Memory B cell (primary cell): ENCODE data around the gene CCDC194.
A peak's percentile ranks its signal among the peaks of the same experiment; 100 is the strongest.

Source experiments
- ATAC-seq: fragments of 150-1000 bp; cut with Tn5 transposase; 2 replicates; pipeline ENCODE4 v1.10.0; 2021; ENCODE audit warnings: low read depth, mild to moderate bottlenecking, moderate library complexity
- DNase-seq, 2 donors: peaks; one replicate each; pipeline ENCODE4 v3.0.0; 2022; ENCODE audit warnings: low spot score in 2 of 2
- H3K27ac Mint-ChIP-seq: one replicate; pipeline ENCODE4 v1.8.0; 2022; ENCODE audit warnings: mild to moderate bottlenecking, moderate library complexity, mixed read lengths
- H3K27me3 Mint-ChIP-seq: one replicate; pipeline ENCODE4 v1.8.0; 2022; ENCODE audit warnings: mixed read lengths
- H3K36me3 Mint-ChIP-seq: one replicate; pipeline ENCODE4 v1.8.0; 2022; ENCODE audit warnings: mild to moderate bottlenecking, mixed read lengths
- H3K4me1 Mint-ChIP-seq: one replicate; pipeline ENCODE4 v1.8.0; 2022; ENCODE audit warnings: mixed read lengths
- H3K4me3 Mint-ChIP-seq: one replicate; pipeline ENCODE4 v1.8.0; 2022; ENCODE audit warnings: mild to moderate bottlenecking, moderate library complexity, mixed read lengths
- H3K9me3 Mint-ChIP-seq: one replicate; pipeline ENCODE4 v1.8.0; 2022; ENCODE audit warnings: mixed read lengths

CCDC194 gene

GRCh38 chr19:17398902-17399527, 5.0 kb upstream of the CCDC194 start:
- Mint-ChIP-seq H3K4me3 (no peak overlapping the region), H3K9me3 (no peaks in the 10 kb centered on the region), H3K36me3 (peaks cover 21% of the 10 kb centered on the region), H3K27ac (no peak overlapping the region), H3K27me3 (no peaks in the 10 kb centered on the region), H3K4me1 (peaks cover 12% of the 10 kb centered on the region)
- ATAC-seq: no peak
- no peak for DNase-seq

GRCh38 chr19:17394891-17395415, 957 bp upstream of the CCDC194 start:
- no peak overlapping the region for H3K4me3 Mint-ChIP-seq
- ATAC-seq: no peak

GRCh38 chr19:17393002-17393401, 994 bp downstream of the CCDC194 start:
- H3K36me3 Mint-ChIP-seq: peaks cover 12% of the 10 kb centered on the region

More at GRCh38 chr19:17394891-17395415, 957 bp upstream of the CCDC194 start:
- peaks cover 9% of the 10 kb centered on the region for H3K27me3 Mint-ChIP-seq
- H3K9me3 Mint-ChIP-seq: no peaks in the 10 kb centered on the region
- DNase-seq: no peak
- H3K27ac Mint-ChIP-seq: peak overlapping the region; percentile 78
- H3K36me3 Mint-ChIP-seq: peaks cover 16% of the 10 kb centered on the region
- H3K4me1 Mint-ChIP-seq: peaks cover 17% of the 10 kb centered on the region

DNA sequence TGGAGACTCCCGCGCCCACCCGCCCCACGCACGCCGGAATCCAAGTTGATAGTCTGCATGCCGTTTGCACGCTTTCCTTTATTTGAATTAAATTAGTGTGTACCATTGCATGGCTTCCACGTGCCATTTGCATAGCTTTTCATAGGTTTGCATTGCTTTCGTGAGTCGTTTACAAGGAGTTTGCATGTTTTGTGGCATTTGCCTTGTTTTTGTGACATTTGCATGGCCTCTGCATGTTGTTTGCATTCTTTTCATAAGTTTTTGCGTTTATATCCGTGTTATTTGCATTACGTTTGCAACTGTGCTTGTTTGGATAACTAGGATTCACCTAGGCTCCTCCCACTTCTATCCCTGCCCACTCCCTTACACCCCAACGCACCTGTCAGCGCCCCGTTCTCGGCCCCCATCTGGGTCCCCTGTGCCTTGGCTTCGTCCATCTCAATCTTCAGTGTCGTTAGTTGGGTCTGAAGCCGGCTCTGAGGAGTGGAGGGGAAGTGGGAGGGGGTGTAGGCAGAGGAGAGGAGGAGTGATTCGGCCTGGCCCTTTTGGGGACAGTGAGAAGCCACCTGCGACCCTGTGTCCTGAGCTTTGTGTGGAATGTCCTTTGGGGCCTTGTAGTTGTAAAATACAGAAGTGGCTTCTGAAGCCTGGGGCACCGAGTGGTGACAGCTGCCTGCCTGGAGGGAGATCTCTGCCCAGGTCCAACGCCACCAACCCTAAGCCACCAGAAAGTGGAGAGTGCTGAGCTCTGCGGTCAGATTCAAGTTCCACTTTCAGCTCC, 2.4 kb downstream of the CCDC194 start:
- H3K27me3 Mint-ChIP-seq: peaks cover 11% of the 10 kb centered on the region
- DNase-seq (no peak), ATAC-seq (peak; percentile 17)
- H3K9me3 Mint-ChIP-seq: peaks cover 2% of the 10 kb centered on the region
- H3K4me3 Mint-ChIP-seq: peak overlapping the region; percentile 64
- no peak overlapping the region for H3K27ac Mint-ChIP-seq
- H3K4me1 Mint-ChIP-seq: peaks cover 17% of the 10 kb centered on the region
- H3K36me3 Mint-ChIP-seq: peaks cover 6% of the 10 kb centered on the region

More at GRCh38 chr19:17393002-17393401, 994 bp downstream of the CCDC194 start:
- H3K27me3 Mint-ChIP-seq: peaks cover 11% of the 10 kb centered on the region
- peaks cover 17% of the 10 kb centered on the region for H3K4me1 Mint-ChIP-seq
- ATAC-seq (no peak), DNase-seq (no peak)
- H3K4me3 Mint-ChIP-seq: no peak overlapping the region
- no peak overlapping the region for H3K27ac Mint-ChIP-seq
- H3K9me3 Mint-ChIP-seq: peaks cover 2% of the 10 kb centered on the region

- Mint-ChIP-seq H3K36me3 (peaks cover 6% of the 10 kb centered on the region), H3K4me1 (peaks cover 17% of the 10 kb centered on the region), H3K27ac (no peak overlapping the region), H3K4me3 (peak overlapping the region; percentile 85), H3K27me3 (peaks cover 11% of the 10 kb centered on the region), H3K9me3 (peaks cover 2% of the 10 kb centered on the region)
- ATAC-seq: peak; percentile 99
- DNase-seq: peak; percentile 73
Observed at GRCh38 chr19:17390665-17391370, 3.2 kb downstream of the CCDC194 start.

DNA sequence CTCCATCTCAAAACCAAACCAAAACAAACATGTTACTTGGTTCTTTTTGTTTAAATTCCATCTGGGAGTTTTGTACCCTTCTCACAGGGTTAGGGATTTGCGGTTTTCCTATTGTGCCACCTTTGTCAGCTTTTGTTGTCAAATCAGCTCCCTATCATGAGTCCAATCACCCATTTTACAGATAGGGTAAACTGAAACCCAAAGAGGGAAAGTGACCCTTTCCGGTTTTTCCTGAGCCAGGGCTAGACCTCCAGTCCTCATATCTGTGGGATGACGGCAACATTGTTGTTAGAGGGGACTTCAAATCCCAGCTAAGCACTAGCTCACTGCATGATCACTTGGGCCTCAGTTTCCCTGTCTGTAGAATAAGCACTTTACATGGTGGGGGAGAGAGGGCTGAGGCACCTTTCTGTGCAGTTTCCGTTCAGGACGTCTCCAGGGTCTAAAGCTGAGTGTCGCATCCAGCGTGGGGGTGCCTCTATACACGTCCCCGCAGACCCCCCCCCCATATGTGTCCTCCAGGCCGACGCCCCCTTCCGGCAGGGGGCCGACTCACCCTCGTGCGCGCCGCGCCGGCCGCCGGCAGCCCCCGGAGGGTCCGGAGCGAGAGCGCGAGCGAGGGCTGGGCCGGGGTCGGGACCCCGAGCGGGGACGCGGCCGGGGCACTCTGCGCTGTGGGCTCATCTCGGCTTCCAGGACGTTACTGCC, 3.9 kb downstream of the CCDC194 start:
- no peak for ATAC-seq
- H3K4me1 Mint-ChIP-seq: peaks cover 14% of the 10 kb centered on the region
- peaks cover 2% of the 10 kb centered on the region for H3K9me3 Mint-ChIP-seq
- peaks cover 11% of the 10 kb centered on the region for H3K27me3 Mint-ChIP-seq
- no peak overlapping the region for H3K27ac Mint-ChIP-seq
- peaks cover 4% of the 10 kb centered on the region for H3K36me3 Mint-ChIP-seq
- H3K4me3 Mint-ChIP-seq: no peak overlapping the region
- no peak for DNase-seq

DNA sequence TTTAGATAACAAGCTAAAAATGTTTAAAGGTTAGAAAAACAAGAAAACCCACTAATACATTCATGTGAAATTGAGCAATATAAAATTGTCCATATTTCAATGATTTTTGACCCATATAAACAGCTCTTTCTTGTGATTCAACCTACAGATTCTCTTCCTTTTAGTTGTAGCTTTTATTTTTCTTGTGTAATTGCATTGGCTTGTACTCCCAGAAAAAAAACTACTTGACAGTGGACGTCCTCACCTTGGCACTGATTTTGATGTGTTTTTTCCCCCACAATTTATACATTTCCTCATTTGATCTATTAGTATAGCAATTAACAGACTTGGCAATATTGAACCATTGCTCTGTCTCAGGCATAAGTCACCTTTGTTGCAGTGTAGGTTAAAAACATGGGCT, 4.7 kb downstream of the CCDC194 start:
- Mint-ChIP-seq H3K27me3 (peaks cover 11% of the 10 kb centered on the region), H3K4me1 (peaks cover 11% of the 10 kb centered on the region), H3K9me3 (peaks cover 2% of the 10 kb centered on the region), H3K4me3 (no peak overlapping the region), H3K36me3 (peaks cover 3% of the 10 kb centered on the region), H3K27ac (no peak overlapping the region)
- no peak for ATAC-seq
- no peak for DNase-seq

- ATAC-seq: peak; percentile 60
- Mint-ChIP-seq H3K9me3 (peaks cover 2% of the 10 kb centered on the region), H3K4me3 (no peak overlapping the region), H3K27me3 (peaks cover 5% of the 10 kb centered on the region), H3K4me1 (peaks cover 4% of the 10 kb centered on the region), H3K36me3 (peaks cover 3% of the 10 kb centered on the region), H3K27ac (no peak overlapping the region)
- DNase-seq: peak; percentile 64 to 67
Observed at GRCh38 chr19:17385878-17386611, 8.0 kb downstream of the CCDC194 start.

DNA sequence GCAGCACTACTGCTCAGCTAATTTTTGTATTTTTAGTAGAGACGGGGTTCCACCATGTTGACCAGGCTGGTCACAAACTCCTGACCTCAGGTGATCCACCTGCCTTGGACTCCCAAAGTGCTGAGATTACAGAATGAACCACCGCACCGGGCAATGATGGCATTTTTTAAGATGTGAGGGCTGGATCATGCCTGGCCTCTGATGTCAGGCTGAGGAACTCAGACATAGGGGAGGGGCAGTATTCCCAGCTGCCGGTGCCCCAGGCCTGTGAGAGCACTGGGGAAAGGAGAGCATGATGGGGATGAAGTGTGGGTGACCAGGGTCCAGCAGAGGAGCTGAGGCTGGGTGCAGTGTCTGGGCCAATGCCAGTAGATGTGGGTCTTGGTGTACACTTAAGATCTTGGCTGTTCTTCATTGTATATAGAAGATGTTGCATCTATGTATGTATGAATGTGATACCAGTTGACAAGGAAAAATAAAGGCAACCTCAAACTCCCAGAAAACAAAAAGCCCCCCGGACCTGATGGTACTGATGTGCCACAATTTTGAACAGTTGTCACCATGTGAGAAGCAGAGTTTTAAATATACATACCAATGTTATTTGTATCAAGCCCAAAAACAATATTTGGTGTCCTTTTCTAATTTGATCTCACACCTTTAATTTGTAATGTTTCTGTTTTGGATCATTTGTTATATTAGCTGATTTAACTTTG, 13.4 kb downstream of the CCDC194 start:
- ATAC-seq (no peak), DNase-seq (no peak)
- Mint-ChIP-seq H3K4me1 (peaks cover 3% of the 10 kb centered on the region), H3K4me3 (no peak overlapping the region), H3K27me3 (peaks cover 18% of the 10 kb centered on the region), H3K27ac (no peak overlapping the region), H3K36me3 (no peaks in the 10 kb centered on the region), H3K9me3 (no peaks in the 10 kb centered on the region)

GRCh38 chr19:17379221-17379631, 14.8 kb downstream of the CCDC194 start:
- Mint-ChIP-seq H3K27me3 (peaks cover 18% of the 10 kb centered on the region), H3K4me1 (peaks cover 3% of the 10 kb centered on the region), H3K4me3 (no peak overlapping the region), H3K9me3 (no peaks in the 10 kb centered on the region), H3K27ac (no peak overlapping the region), H3K36me3 (no peaks in the 10 kb centered on the region)
- DNase-seq (no peak), ATAC-seq (no peak)

GRCh38 chr19:17378271-17378670, 15.7 kb downstream of the CCDC194 start:
- Mint-ChIP-seq H3K27me3 (peaks cover 18% of the 10 kb centered on the region), H3K9me3 (no peaks in the 10 kb centered on the region), H3K4me1 (peaks cover 3% of the 10 kb centered on the region), H3K4me3 (no peak overlapping the region), H3K27ac (no peak overlapping the region), H3K36me3 (no peaks in the 10 kb centered on the region)
- peak; percentile 11 for ATAC-seq
- no peak for DNase-seq

DNA sequence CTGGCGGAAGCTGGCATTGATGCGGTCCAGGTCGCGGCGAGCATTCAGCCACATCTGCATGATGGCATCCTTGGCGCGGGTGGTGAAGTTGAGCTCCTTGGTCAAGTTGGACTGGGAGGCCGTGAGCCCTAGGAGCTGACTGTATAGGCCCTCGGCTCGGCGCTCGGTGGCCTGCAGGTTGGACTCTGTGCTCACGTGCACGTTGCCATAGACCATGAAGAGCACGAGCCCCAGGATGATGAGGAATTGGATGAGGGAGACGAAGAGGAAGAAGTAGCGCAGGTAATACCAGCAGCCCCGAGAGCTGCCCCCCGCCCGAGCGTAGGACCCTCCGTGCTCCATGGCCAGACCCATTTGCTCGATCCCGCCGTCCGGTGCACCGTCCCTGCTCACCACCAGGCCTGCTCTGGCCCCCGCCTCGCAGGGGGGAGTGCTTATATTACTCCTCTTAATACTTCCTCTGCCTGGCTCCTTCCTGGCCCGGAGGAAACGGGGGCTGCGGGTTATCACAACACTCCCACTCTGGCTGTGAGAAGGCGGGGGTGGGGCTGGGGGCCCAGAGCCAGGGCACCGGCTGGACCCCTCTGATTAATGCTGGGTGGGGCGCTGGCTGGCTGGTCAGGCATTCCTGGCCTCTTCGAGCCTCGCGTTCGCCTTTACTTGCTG, 16.9 kb downstream of the CCDC194 start, which contains the start of gene PLVAP:
Gene PLVAP, minus strand, starts transcription at position 408 of the 666 bp plus-strand sequence. Its CDS starts 54 bp downstream, at position 354.
- Mint-ChIP-seq H3K27ac (no peak within 1 kb of the TSS), H3K27me3 (peaks cover 21% of the 10 kb centered on the region), H3K9me3 (no peaks in the 10 kb centered on the region), H3K4me3 (no peak within 1 kb of the TSS), H3K4me1 (peaks cover 6% of the 10 kb centered on the region), H3K36me3 (no peaks in the 10 kb centered on the region)
- ATAC-seq (no peak), DNase-seq (no peak)
